ENCODE data around the gene MYO1E. TPM values are rescaled to one million over a fixed set of nuclear protein-coding genes. Genes with fewer than 3 reads are reported as not detected.
A peak's percentile ranks its signal among the peaks of the same experiment; 100 is the strongest.

MYO1E gene
- total and polyA plus RNA-seq, 2 of the 8 experiments (the other 6 are each of a cell fraction or from before 2014, with no cell fraction given): 19.6 to 142 TPM

DNA sequence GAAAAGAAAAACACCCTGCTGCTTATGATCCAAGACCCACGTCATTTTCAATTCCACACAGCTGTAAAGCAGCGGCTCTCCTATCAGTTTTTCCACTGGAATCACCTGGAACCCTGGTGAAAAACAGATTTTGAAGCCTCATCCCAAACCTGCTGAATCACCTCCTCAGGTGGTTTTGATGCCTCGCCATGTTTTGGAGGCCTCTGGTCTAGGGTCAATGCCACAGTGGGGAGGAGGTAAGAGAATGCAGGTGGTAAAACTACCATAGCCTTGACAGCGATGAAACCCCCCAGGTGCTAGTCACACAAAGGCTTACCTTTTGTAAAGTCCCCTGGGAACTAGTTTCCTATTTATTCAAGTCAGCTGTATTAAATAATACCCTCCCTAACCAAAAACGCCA, 24.8 kb downstream of the MYO1E start:
- no peak overlapping the region for H3K4ac ChIP-seq (replicated peaks; ENCODE audit: insufficient read length, low read depth, low read length)
- H3K9ac ChIP-seq (replicated peaks in 1 of 4; ENCODE audit: extremely low read depth in 1 of 4, low read depth in 3 of 4, low read length in 3 of 4): no peak overlapping the region
- no peak overlapping the region for H4K91ac ChIP-seq (replicated peaks; ENCODE audit: insufficient read length, low read length)
- peaks cover 10% of the 10 kb centered on the region; the same call in 1 of the 2 replicates for H3K79me1 ChIP-seq (ENCODE audit: low read depth, low read length)
- DNase-seq (ENCODE audit: low read depth in 1 of 2, low spot score in 2 of 2): no peak
- no peak overlapping the region for H4K5ac ChIP-seq (ENCODE audit: insufficient read length, low read depth, low read length)
- peaks cover 6 to 87% of the 10 kb centered on the region in 2 experiments for H3K79me2 ChIP-seq (ENCODE audit: control insufficient read depth in 1 of 2, insufficient read depth in 2 of 2, low read length in 2 of 2)
- peaks cover 13 to 31% (median 24%) of the 10 kb centered on the region in 4 experiments for H3K4me1 ChIP-seq (replicated peaks in 1 of 4; ENCODE audit: control insufficient read depth in 3 of 4, insufficient read depth in 4 of 4, low read length in 3 of 4)
- CTCF ChIA-PET (ENCODE audit: partially characterized antibody): interaction anchor here (0.6 to 6.7 kb wide), 6 partner anchors 10 to 101 kb away, joined by 3 to 29 read pairs (median 4); no protein-coding TSS in a partner anchor
- no peak overlapping the region for H4K8ac ChIP-seq (ENCODE audit: extremely low read depth, insufficient read depth, low read length)
- no peak overlapping the region for H3K23ac ChIP-seq (ENCODE audit: insufficient read length)
- no peak overlapping the region for H2AFZ ChIP-seq (ENCODE audit: low read length)
- H3K36me3 ChIP-seq (ENCODE audit: control insufficient read depth in 2 of 4, insufficient read depth in 4 of 4, low read length in 3 of 4): no peaks in the 10 kb centered on the region
- no peak overlapping the region; the same call in 1 of the 2 replicates for H2BK5ac ChIP-seq (ENCODE audit: low read depth, low read length)
- H2BK120ac ChIP-seq (replicated peaks; ENCODE audit: low read depth, low read length): no peak overlapping the region
- POLR2A ChIA-PET (ENCODE audit: partially characterized antibody): interaction anchor here (1.0 to 2.4 kb wide), 6 partner anchors 10 to 25 kb away, joined by 3 to 6 read pairs (median 4); partner anchors contain the start of gene MYO1E
- H2BK20ac ChIP-seq (ENCODE audit: low read length): no peak overlapping the region
- no peak overlapping the region for H3K56ac ChIP-seq (replicated peaks; ENCODE audit: insufficient read length, low read depth, low read length)
- no peak overlapping the region; the same call in 1 of the 2 replicates for H3K18ac ChIP-seq (ENCODE audit: extremely low read depth, low read length)
- H3K4me3 ChIP-seq (ENCODE audit: extremely low read depth in 1 of 4, insufficient read depth in 2 of 4, low read depth in 3 of 4, low read length in 4 of 4): no peak overlapping the region
- FAIRE-seq: peak; percentile 77
- H4K20me1 ChIP-seq (replicated peaks in 1 of 2; ENCODE audit: control insufficient read depth in 1 of 2, insufficient read depth in 2 of 2, low read length in 2 of 2): no peaks in the 10 kb centered on the region
- H3K14ac ChIP-seq (ENCODE audit: insufficient read length): no peak overlapping the region
- H2BK12ac ChIP-seq (ENCODE audit: low read depth, low read length): no peak overlapping the region
- no peak overlapping the region for H2BK15ac ChIP-seq (ENCODE audit: low read length)
- H3K27me3 ChIP-seq (replicated peaks in 1 of 4; ENCODE audit: control insufficient read depth in 3 of 4, extremely low read depth in 1 of 4, insufficient read depth in 3 of 4, low read length in 3 of 4): no peaks in the 10 kb centered on the region; a peak in 1 of 7 replicates
- 0 out of 4 replicates have a peak overlapping the region, but pooled peaks of 1 of the 2 experiments have one; percentile 9 for H3K4me2 ChIP-seq (ENCODE audit: insufficient read depth in 1 of 2, low read depth in 2 of 2, low read length in 2 of 2)
- no peaks in the 10 kb centered on the region for H3K23me2 ChIP-seq (ENCODE audit: low read depth, low read length)
- 52% methylated on average over 5 of the region's 5 CpGs; no CpG with 5 or more reads in 1 of the 2 experiments for WGBS, 2 experiments (ENCODE audit: extremely low coverage in 1 of 2, insufficient coverage in 1 of 2, insufficient read length in 1 of 2, insufficient replicate concordance in 2 of 2, low coverage in 1 of 2, low lambda C conversion rate in 2 of 2, missing lambda C conversion rate in 1 of 2)
- no peak overlapping the region for H2AK5ac ChIP-seq (ENCODE audit: low read depth, low read length)
- peak overlapping the region; percentile 11 for H3K27ac ChIP-seq (ENCODE audit: low read depth, low read length)
- H3K9me3 ChIP-seq (ENCODE audit: insufficient read depth in 2 of 2, low read depth in 1 of 2, low read length in 1 of 2): no peaks in the 10 kb centered on the region
- TF ChIP-seq KDM5A (IDR thresholded peaks at IDR 0.05; ENCODE audit: low read length) (no peak), RXRA (IDR thresholded peaks at IDR 0.05; ENCODE audit: insufficient read depth, low read depth, low read length) (no peak), YY1 (IDR thresholded peaks at IDR 0.05; ENCODE audit: low read depth, low read length) (0 out of 2 replicates have a peak, but pooled peaks have one; percentile 42), SP2 (IDR thresholded peaks at IDR 0.05; ENCODE audit: low read length) (no peak), SP1 (IDR thresholded peaks at IDR 0.05; ENCODE audit: low read depth, low read length) (no peak), BACH1 (IDR thresholded peaks at IDR 0.05; ENCODE audit: low read length) (peak; percentile 88), ZNF274 (IDR thresholded peaks at IDR 0.05; ENCODE audit: borderline replicate concordance, extremely low read depth, low read length) (no peak), TBP (IDR thresholded peaks at IDR 0.05; ENCODE audit: low read depth, low read length) (no peak), JUN (IDR thresholded peaks at IDR 0.05; ENCODE audit: low read depth, low read length) (no peak), MAFK (IDR thresholded peaks at IDR 0.05; ENCODE audit: low read depth, low read length) (peak; percentile 75), GTF2F1 (IDR thresholded peaks at IDR 0.05; ENCODE audit: borderline replicate concordance, low read depth, low read length) (no peak), JUND (IDR thresholded peaks at IDR 0.05; ENCODE audit: low read length) (no peak)
